SK-N-MC (cell line): ENCODE measurements around the gene C12orf54.
"Not testable (repeated sequence)": the region's sequence is repeated elsewhere in the genome, so short reads cannot be mapped to it uniquely, and the experiment has no call there.

Source experiments
- DNase-seq: peaks from one replicate; pipeline ENCODE4 v3.0.0-alpha.2; 2011; ENCODE audit warnings: low read depth, low spot score
- H3K27ac ChIP-seq: fragments of 200-600 bp; sonication (generic); 2 replicates; pipeline ENCODE4 v1.5.1; 2016; ENCODE audit warnings: mixed run types
- H3K36me3 ChIP-seq: fragments of 200-600 bp; sonication (generic); 2 replicates; pipeline ENCODE4 v1.6.1; 2017; ENCODE audit warnings: antibody characterized with exemption, low read length, mixed read lengths; ENCODE audit not compliant: insufficient read depth
- H3K4me3 ChIP-seq: fragments of 200-600 bp; sonication (generic); 2 replicates; pipeline ENCODE4 v1.5.1; 2016
- H3K9ac ChIP-seq: fragments of 200-600 bp; sonication (generic); 2 replicates; pipeline ENCODE4 v1.8.0; 2017; ENCODE audit warnings: mixed run types, mixed read lengths; ENCODE audit not compliant: insufficient read length
- H3K9me3 ChIP-seq: fragments of 200-600 bp; sonication (generic); 2 replicates; pipeline ENCODE4 v1.6.1; 2017; ENCODE audit warnings: low read depth, mild to moderate bottlenecking, antibody characterized with exemption, low read length, moderate library complexity, mixed read lengths
- EZH2 ChIP-seq: fragments of 200-600 bp; sonication (generic); IDR thresholded peaks from one replicate; pipeline ENCODE4 v1.6.1; 2017; ENCODE audit warnings: antibody characterized with exemption
- FOXP2 ChIP-seq: optimal IDR thresholded peaks from 2 replicates; pipeline ENCODE3; 2011; ENCODE audit warnings: mild to moderate bottlenecking, moderate library complexity; ENCODE audit not compliant: insufficient read depth; ENCODE audit errors: extremely low read length, control extremely low read depth
- POLR2AphosphoS5 ChIP-seq: IDR thresholded peaks from 2 replicates; pipeline ENCODE4 v1.6.1; 2012; ENCODE audit warnings: mild to moderate bottlenecking, low read depth, low read length, borderline replicate concordance

The C12orf54 gene

DNA sequence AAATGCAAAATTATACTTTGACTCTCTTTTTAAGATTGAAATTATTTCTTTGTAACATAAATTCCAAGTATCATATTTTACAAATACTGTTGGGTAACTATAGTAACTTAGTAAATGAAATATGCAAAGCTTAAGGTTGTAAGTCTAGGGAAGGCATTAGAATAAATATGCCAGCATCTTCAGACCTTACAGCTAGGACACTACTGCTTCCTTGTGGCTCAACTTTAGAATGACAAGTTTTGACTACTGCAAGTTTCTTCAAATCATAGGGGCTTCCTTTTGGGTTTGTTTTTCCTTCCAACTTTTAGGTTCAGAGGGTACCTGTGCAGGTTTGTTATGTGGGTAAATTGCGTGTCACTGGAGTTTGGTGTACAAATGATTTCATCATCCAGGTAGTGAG, 27.6 kb upstream of the C12orf54 start:
- TF ChIP-seq EZH2: no peak
- TF ChIP-seq POLR2AphosphoS5: no peak
- no peak for TF ChIP-seq FOXP2
- no peak overlapping the region for H3K27ac ChIP-seq
- no peaks in the 10 kb centered on the region for H3K36me3 ChIP-seq
- no peaks in the 10 kb centered on the region for H3K9me3 ChIP-seq
- peak; percentile 42 for DNase-seq
- no peak overlapping the region for H3K9ac ChIP-seq
- H3K4me3 ChIP-seq: no peak overlapping the region

DNA sequence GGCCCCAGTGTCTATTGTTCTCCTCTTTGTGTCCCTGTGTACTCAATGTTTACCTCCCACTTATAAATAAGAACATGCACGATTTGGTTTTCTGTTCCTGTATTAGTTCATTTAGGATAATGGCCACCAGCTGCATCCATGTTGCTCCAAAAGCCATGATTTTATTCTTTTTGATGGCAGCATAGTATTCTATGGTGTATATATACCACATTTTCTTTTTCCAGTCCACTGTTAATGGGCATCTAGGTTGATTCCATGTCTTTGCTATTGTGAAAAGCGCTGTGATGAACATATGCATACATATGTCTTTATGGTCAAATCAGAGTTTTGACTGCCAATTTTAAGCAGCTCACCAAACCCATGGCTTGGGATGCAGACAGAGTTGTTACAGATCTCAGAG, 27.2 kb upstream of the C12orf54 start:
- TF ChIP-seq FOXP2 (no peak), EZH2 (no peak), POLR2AphosphoS5 (no peak)
- H3K27ac ChIP-seq: no peak overlapping the region
- H3K36me3 ChIP-seq: no peaks in the 10 kb centered on the region
- H3K4me3 ChIP-seq: no peak overlapping the region
- H3K9ac ChIP-seq: no peak overlapping the region
- no peak for DNase-seq
- no peaks in the 10 kb centered on the region for H3K9me3 ChIP-seq

DNA sequence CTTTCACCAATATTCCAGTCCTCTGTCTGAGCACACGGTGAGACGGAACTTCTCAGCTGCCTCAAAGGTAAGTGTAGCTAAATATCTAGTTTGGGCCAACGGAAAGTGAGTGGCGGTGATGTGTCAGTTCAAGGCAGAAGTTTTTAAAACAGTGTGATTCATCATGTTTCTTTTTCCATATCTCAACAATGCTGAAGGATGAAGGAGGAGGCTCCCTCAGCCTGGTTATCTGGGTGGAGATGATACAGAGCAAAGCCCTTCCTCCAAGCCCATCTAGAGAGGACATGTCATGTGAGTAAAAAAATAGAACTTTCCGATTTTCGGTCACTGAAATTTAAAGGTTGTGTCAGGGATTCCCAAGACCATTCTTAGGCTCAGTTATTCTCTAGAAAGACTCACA, 23.0 kb upstream of the C12orf54 start:
- Histone ChIP-seq H3K36me3 (no peaks in the 10 kb centered on the region), H3K27ac (no peak overlapping the region), H3K9me3 (no peaks in the 10 kb centered on the region), H3K9ac (no peak overlapping the region), H3K4me3 (no peak overlapping the region)
- no peak for TF ChIP-seq FOXP2
- no peak for TF ChIP-seq EZH2
- no peak for TF ChIP-seq POLR2AphosphoS5
- no peak for DNase-seq

DNA sequence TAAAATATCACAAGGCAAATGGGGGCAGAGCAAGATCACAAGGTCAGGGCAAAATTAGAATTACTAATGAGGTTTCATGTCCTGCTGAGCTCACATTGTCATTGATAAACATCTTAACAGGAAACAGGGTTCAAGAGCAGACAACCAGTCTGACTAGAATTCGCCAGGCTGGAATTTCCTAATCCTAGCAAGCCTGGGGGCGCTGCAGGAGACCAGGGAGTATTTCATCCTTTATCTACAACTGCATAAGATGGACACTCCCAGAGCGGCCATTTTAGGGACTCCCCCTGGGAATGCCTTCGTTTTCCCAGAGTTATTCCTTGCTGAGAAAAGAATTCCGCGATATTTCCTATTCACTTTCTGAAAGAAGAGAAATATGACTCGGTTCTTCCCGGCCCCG, 13.3 kb upstream of the C12orf54 start:
- not testable (repeated sequence) for H3K9ac ChIP-seq, H3K36me3 ChIP-seq, H3K4me3 ChIP-seq, H3K27ac ChIP-seq, DNase-seq, H3K9me3 ChIP-seq

DNA sequence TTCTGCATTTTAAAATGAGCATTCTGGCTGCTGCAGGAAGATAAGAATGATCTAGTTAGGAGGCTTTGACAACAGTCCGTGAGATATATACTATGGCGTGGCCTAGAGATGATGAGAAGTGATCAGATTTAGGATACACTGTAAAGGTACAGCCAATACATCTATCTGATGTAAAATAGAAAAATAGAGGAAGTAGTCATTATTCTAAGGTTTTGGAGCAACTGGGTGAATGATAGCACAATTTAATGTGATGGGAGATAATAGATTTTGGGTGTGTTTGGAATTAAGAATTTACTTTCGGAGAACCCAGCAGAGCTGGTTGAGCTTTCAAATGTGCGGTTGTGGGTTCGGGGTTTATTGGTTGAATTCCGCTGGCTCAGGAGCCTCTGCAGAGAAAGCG, 10.0 kb upstream of the C12orf54 start, which contains the start of gene ANP32D:
Gene ANP32D, plus strand, starts transcription at position 301 of the 400 bp plus-strand sequence. CDS start 106 bp downstream, outside the sequence.
- no peaks in the 10 kb centered on the region for H3K36me3 ChIP-seq
- TF ChIP-seq FOXP2 (no peak), POLR2AphosphoS5 (no peak), EZH2 (no peak)

DNA sequence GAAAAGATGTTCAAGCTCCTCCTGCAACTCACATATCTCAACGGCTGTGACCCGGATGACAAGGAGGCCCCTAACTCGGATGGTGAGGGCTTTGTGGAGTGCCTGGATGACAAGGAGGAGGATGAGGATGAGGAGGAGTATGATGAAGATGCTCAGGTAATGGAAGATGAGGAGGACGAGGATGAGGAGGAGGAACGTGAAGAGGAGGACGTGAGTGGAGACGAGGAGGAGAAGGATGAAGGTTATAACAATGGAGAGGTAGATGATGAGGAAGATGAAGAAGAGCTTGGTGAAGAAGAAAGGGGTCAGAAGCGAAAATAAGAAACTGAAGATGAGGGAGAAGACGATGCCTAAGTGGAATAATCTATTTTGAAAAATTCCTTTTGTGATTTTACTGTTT, 9.2 kb upstream of the C12orf54 start:
- H3K9me3 ChIP-seq: peaks cover 2% of the 10 kb centered on the region; the same call in 1 of the 2 replicates
- H3K9ac ChIP-seq: no peak overlapping the region
- no peak overlapping the region for H3K27ac ChIP-seq
- TF ChIP-seq POLR2AphosphoS5 (no peak), FOXP2 (no peak), EZH2 (no peak)
- no peaks in the 10 kb centered on the region for H3K36me3 ChIP-seq
- H3K4me3 ChIP-seq: no peak overlapping the region
- no peak for DNase-seq

More for the DNA sequence above, 10.0 kb upstream of the C12orf54 start, which contains the start of gene ANP32D:
- no peak within 1 kb of the TSS for H3K9ac ChIP-seq
- H3K9me3 ChIP-seq: peaks cover 2% of the 10 kb centered on the region; the same call in 1 of the 2 replicates
- H3K27ac ChIP-seq: no peak within 1 kb of the TSS
- no peak within 1 kb of the TSS for H3K4me3 ChIP-seq
- DNase-seq: no peak

DNA sequence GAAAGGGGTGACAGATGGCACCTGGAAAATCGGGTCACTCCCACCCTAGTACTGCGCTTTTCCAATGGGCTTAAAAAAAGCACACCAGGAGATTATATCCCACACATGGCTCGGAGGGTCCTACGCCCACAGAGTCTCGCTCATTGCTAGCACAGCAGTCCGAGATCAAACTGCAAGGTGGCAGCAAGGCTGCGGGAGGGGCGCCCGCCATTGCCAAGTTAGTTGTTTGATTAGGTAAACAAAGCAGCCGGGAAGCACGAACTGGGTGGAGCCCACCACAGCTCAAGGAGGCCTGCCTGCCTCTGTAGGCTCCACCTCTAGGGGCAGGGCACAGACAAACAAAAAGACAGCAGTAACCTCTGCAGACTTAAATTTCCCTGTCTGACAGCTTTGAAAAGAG, 7.8 kb upstream of the C12orf54 start:
- H3K4me3 ChIP-seq, H3K9ac ChIP-seq, H3K36me3 ChIP-seq, H3K9me3 ChIP-seq, DNase-seq, H3K27ac ChIP-seq: not testable (repeated sequence)

DNA sequence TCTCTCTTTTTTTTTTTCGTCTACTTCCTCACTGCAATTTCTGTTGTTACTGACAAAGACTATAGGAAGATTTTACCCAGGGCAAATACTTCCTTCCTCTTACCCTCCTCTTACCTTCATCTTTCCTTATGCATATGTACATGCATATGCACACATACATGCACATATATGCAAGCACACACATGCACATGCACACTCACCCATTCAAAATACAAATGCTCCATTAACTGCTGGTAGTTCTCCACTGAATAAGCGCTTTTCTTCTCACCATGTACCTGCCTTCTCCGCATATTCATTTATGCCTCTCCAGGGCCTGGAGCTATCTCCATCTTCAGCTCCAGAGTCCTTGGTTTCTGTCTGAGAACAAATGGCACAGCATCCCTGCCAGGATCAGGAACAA, 632 bp downstream of the C12orf54 start:
- H3K9ac ChIP-seq: no peak overlapping the region
- no peaks in the 10 kb centered on the region for H3K9me3 ChIP-seq
- TF ChIP-seq EZH2: no peak
- no peak for TF ChIP-seq POLR2AphosphoS5
- no peak for TF ChIP-seq FOXP2
- H3K36me3 ChIP-seq: no peaks in the 10 kb centered on the region
- H3K4me3 ChIP-seq: no peak overlapping the region
- DNase-seq: no peak
- H3K27ac ChIP-seq: no peak overlapping the region

DNA sequence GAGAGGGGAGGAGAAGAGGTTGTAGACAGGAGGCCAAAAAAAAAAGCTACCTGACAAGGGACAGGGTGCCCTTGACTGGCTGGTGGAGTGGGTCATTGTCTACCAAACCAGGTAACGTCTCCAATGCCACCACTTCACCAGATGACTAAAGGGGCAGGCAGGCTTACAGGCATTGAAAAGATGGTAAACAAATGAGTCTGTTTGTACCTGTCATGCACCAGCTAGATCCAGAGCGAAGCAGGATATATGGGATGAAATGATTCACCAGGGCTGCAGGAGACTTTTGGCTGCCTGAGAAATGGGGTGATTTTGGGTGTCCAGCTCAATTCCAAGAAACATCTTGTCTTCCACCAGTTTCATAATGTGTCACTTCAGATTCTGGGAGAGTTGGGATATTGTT, 4.0 kb downstream of the C12orf54 start:
- Histone ChIP-seq H3K9me3 (no peaks in the 10 kb centered on the region), H3K36me3 (no peaks in the 10 kb centered on the region), H3K27ac (no peak overlapping the region), H3K4me3 (no peak overlapping the region), H3K9ac (no peak overlapping the region)
- TF ChIP-seq FOXP2: no peak
- no peak for TF ChIP-seq POLR2AphosphoS5
- no peak for TF ChIP-seq EZH2
- no peak for DNase-seq
